ENCODE results near the gene SERPINI1. TPM values are rescaled to one million over a fixed set of nuclear protein-coding genes. Genes with fewer than 3 reads are reported as not detected.

SERPINI1 gene
- total RNA-seq, 6 donors from 2014 or later: 0.89 to 7.9 (median 4.5) TPM

DNA sequence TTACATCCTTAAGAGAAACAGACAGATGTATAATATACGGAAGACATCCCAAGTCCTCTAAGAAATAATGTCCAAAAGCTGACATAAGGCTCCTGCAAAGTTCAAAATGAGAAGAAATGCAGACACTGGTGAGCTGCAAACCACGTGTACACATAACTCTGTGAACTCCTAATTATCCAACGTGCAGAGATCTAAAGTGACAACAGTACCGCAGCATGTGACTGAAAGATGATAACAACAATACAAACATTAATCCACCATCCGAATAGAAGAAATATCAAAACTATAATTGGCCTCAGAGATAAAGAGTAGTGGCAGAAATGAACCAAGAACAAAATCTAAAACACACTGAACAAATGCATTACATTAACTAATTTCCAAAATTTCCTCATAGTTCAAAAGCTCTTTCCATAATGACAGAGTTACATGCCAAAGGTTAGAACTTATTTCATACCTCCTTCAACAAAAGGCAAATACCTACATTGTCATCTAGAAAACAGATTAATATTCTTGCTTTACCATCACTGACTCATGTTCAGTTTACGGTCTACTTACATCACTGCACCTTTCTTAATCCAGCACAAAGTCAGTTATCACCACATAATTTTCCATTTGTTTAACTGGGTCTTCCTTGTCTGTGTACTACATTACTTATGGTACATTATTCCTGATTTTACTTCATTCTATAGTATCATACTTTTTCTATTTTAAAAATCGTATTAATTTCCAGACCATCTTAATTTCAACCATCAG, 3.0 kb upstream of the SERPINI1 start:
- TF ChIP-seq, protein P1, sequence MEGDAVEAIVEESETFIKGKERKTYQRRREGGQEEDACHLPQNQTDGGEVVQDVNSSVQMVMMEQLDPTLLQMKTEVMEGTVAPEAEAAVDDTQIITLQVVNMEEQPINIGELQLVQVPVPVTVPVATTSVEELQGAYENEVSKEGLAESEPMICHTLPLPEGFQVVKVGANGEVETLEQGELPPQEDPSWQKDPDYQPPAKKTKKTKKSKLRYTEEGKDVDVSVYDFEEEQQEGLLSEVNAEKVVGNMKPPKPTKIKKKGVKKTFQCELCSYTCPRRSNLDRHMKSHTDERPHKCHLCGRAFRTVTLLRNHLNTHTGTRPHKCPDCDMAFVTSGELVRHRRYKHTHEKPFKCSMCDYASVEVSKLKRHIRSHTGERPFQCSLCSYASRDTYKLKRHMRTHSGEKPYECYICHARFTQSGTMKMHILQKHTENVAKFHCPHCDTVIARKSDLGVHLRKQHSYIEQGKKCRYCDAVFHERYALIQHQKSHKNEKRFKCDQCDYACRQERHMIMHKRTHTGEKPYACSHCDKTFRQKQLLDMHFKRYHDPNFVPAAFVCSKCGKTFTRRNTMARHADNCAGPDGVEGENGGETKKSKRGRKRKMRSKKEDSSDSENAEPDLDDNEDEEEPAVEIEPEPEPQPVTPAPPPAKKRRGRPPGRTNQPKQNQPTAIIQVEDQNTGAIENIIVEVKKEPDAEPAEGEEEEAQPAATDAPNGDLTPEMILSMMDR (IDR thresholded peaks at IDR 0.05): no peak
- no peak for TF ChIP-seq POLR2A (IDR thresholded peaks at IDR 0.05)
- TF ChIP-seq POLR2AphosphoS5 (IDR thresholded peaks at IDR 0.05): no peak
- TF ChIP-seq EP300 (IDR thresholded peaks at IDR 0.05): no peak
- WGBS, 2 donors: 68% methylated on average over 7 of the region's 7 CpGs

DNA sequence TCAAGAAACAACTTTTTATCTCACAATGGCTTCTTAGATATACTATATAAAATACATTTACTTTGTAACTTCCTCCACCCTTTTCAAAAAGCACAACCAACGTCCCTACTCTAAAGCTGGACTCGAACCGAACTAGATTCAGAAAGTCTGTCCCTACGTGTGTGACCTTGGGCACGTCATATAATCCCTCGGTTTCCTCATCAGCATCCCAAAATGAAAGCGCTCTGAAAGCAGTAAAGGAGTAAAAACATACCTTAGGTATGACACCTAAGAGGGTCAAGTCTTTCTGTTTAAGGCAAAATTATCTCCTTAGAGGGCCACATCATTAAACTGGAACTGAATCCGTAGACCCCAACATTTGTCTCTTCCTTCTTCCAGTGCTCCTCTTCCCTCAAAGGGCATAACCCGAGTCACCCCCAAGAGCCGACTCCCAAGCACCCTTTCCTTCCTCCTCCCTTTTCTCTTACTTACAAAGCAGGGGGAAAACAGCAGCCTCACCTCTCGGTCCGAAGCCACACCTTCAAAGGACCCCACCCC, 1.5 kb upstream of the SERPINI1 start:
- Histone ChIP-seq H3K27me3 (peaks cover 0 to 3% (median 0%) of the 10 kb centered on the region in 4 donors), H3K4me1 (peaks cover 32 to 44% (median 37%) of the 10 kb centered on the region in 4 donors), H3K4me3 (peak overlapping the region; percentile 40 to 98 (median 94)), H3K9me3 (no peaks in the 10 kb centered on the region), H3K36me3 (no peaks in the 10 kb centered on the region), H3K27ac (peak overlapping the region; percentile 91 to 95 (median 93))
- WGBS, 2 donors: 1% methylated on average over 12 of the region's 12 CpGs
- ATAC-seq (ENCODE audit: low FRiP score in 2 of 2): no peak
- no peak for TF ChIP-seq EP300 (IDR thresholded peaks at IDR 0.05)
- no peak for DNase-seq

More for the DNA sequence above, 3.0 kb upstream of the SERPINI1 start:
- no peaks in the 10 kb centered on the region for H3K36me3 ChIP-seq
- DNase-seq: no peak
- H3K4me3 ChIP-seq: no peak overlapping the region
- no peaks in the 10 kb centered on the region for H3K9me3 ChIP-seq
- H3K4me1 ChIP-seq: peaks cover 34 to 55% (median 45%) of the 10 kb centered on the region in 4 donors
- peaks cover 0 to 3% (median 0%) of the 10 kb centered on the region in 4 donors for H3K27me3 ChIP-seq
- no peak overlapping the region for H3K27ac ChIP-seq
- no peak for ATAC-seq (ENCODE audit: low FRiP score in 2 of 2)

- Histone ChIP-seq H3K36me3 (no peaks in the 10 kb centered on the region), H3K9me3 (no peaks in the 10 kb centered on the region), H3K4me3 (peak within 1 kb of the TSS; percentile 91 to 99 (median 98)), H3K27ac (peak within 1 kb of the TSS; percentile 91 to 95 (median 93)), H3K4me1 (peaks cover 26 to 38% (median 33%) of the 10 kb centered on the region in 4 donors), H3K27me3 (peaks cover 0 to 3% (median 0%) of the 10 kb centered on the region in 4 donors)
- ATAC-seq (ENCODE audit: low FRiP score in 2 of 2) (peak; percentile 99), DNase-seq (peak; percentile 92 to 100)
- WGBS, 2 donors: 0% methylated on average over 29 to 47 of the region's 49 CpGs
- peak in 3 of 4 donors; percentile 46 to 81 (median 50) for TF ChIP-seq POLR2A (IDR thresholded peaks at IDR 0.05)
- peak; percentile 68 to 79 for TF ChIP-seq POLR2AphosphoS5 (IDR thresholded peaks at IDR 0.05)
- TF ChIP-seq, protein P1 (IDR thresholded peaks at IDR 0.05): peak in 4 of 6 experiments; percentile 19 to 53 (median 34)
- peak in 1 of 4 donors; percentile 59 for TF ChIP-seq EP300 (IDR thresholded peaks at IDR 0.05)
These were observed 856 bp upstream of the SERPINI1 start, which contains the start of gene PDCD10 for GRCh38 chr3:167734498-167735232. Gene PDCD10, minus strand, starts transcription at chr3:167734892. Its CDS starts 14,735 bp downstream, at chr3:167720157.

GRCh38 chr3:167736264-167736787, 805 bp downstream of the SERPINI1 start:
- Histone ChIP-seq H3K4me1 (peaks cover 25 to 33% (median 27%) of the 10 kb centered on the region in 4 donors), H3K4me3 (peak overlapping the region in 3 of 4 donors; percentile 91 to 98 (median 97)), H3K9me3 (no peaks in the 10 kb centered on the region), H3K36me3 (no peaks in the 10 kb centered on the region), H3K27ac (peak overlapping the region in 1 of 4 donors; percentile 94), H3K27me3 (peaks cover 0 to 3% (median 0%) of the 10 kb centered on the region in 4 donors)
- DNase-seq (no peak), ATAC-seq (ENCODE audit: low FRiP score in 2 of 2) (no peak)
- TF ChIP-seq POLR2A (IDR thresholded peaks at IDR 0.05) (no peak), POLR2AphosphoS5 (IDR thresholded peaks at IDR 0.05) (no peak), EP300 (IDR thresholded peaks at IDR 0.05) (no peak)
- TF ChIP-seq, protein P1 (IDR thresholded peaks at IDR 0.05): no peak
- WGBS, 2 donors: 14 to 27% methylated on average over 7 of the region's 7 CpGs
